NB4 (cell line): ENCODE data around the gene COL4A5.

Experiments used
- DNase-seq: peaks from one replicate; pipeline ENCODE4 v3.0.0; 2010; ENCODE audit warnings: low read depth
- H3K4me3 ChIP-seq: one replicate; pipeline ENCODE4 v1.5.1; 2011; ENCODE audit warnings: mild to moderate bottlenecking, low read depth, low read length, moderate library complexity
- MYC ChIP-seq: IDR thresholded peaks from 2 replicates; pipeline ENCODE4 v1.6.1; 2011; ENCODE audit warnings: low read depth, low read length
- POLR2A ChIP-seq: IDR thresholded peaks from 2 replicates; pipeline ENCODE4 v1.6.1; 2011; ENCODE audit warnings: mild to moderate bottlenecking; ENCODE audit not compliant: insufficient read length; ENCODE audit errors: extremely low read depth
- TF ChIP-seq, protein P1 (sequence below): IDR thresholded peaks from one replicate; pipeline ENCODE4 v1.5.1; 2012; ENCODE audit warnings: low read depth, low read length
- TF ChIP-seq, protein P2 (sequence below): IDR thresholded peaks from 2 replicates; pipeline ENCODE4 v1.6.1; 2011; ENCODE audit warnings: low read depth, low read length

COL4A5 gene

DNA sequence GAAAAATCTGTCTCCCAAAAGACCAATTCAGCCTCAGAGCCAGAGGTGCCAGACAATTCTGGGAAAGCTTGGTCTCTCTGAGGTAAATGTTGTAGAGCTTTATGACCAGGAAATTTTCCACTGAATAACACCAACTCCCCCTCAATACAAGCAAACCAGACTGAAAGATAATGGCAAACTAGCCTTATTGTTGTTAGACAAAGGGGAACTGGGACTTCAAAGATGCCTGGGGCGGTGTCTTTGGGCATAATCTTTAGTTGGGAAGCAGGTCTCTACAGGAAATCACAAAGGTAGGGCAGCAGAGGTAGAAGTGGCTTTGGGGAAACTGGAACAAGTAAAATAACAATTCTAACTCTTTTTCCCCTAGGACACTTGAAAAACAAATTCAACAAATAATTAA, 13.4 kb upstream of the COL4A5 start:
- H3K4me3 ChIP-seq = no peak overlapping the region
- no peak for DNase-seq
- no peak for TF ChIP-seq POLR2A
- TF ChIP-seq MYC = no peak
- TF ChIP-seq, protein P1, sequence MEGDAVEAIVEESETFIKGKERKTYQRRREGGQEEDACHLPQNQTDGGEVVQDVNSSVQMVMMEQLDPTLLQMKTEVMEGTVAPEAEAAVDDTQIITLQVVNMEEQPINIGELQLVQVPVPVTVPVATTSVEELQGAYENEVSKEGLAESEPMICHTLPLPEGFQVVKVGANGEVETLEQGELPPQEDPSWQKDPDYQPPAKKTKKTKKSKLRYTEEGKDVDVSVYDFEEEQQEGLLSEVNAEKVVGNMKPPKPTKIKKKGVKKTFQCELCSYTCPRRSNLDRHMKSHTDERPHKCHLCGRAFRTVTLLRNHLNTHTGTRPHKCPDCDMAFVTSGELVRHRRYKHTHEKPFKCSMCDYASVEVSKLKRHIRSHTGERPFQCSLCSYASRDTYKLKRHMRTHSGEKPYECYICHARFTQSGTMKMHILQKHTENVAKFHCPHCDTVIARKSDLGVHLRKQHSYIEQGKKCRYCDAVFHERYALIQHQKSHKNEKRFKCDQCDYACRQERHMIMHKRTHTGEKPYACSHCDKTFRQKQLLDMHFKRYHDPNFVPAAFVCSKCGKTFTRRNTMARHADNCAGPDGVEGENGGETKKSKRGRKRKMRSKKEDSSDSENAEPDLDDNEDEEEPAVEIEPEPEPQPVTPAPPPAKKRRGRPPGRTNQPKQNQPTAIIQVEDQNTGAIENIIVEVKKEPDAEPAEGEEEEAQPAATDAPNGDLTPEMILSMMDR = no peak
- TF ChIP-seq, protein P2, sequence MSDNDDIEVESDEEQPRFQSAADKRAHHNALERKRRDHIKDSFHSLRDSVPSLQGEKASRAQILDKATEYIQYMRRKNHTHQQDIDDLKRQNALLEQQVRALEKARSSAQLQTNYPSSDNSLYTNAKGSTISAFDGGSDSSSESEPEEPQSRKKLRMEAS = no peak

- TF ChIP-seq POLR2A (no peak), MYC (no peak)
- TF ChIP-seq, protein P2 = no peak
- TF ChIP-seq, protein P1 = no peak
- no peak overlapping the region for H3K4me3 ChIP-seq
- DNase-seq = no peak
Observed at GRCh38 chrX:108435261-108435660, 4.4 kb upstream of the COL4A5 start.

GRCh38 chrX:108437349-108438109, 2.1 kb upstream of the COL4A5 start:
- TF ChIP-seq, protein P2 = no peak
- TF ChIP-seq, protein P1 = no peak
- TF ChIP-seq POLR2A (no peak), MYC (no peak)
- no peak for DNase-seq
- no peak overlapping the region for H3K4me3 ChIP-seq

DNA sequence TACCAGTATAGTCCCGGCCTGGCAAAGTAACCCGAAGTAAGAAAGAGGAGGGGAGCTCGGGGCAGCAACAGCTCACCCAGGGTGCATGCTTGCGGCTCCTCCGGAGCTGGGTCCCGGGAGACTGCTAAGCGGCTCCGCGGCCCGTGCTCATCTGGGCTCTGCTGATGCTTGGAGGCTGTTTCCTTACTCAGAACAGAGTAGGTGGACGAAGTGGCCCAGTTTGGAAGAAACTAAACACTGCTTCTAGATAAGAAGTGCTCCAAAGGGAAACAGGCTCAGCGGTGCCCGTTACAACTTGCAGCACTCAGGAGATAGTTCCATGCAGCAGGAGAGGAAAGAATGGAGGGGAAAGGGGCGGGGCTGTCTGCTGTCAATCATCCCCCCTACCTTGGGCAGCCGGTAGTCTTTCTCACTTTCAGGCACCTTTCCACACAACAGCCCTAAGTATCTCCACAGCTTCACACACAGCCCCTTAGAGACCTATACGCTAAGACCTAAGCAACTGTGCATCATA, 1.5 kb upstream of the COL4A5 start, which contains the start of gene COL4A6:
COL4A6 (minus strand) TSS at position 313 of the 514 bp plus-strand sequence; CDS start at position 87, 226 bp downstream.
- TF ChIP-seq, protein P2 = no peak
- DNase-seq = peak; percentile 2
- H3K4me3 ChIP-seq = no peak within 1 kb of the TSS

- peak; percentile 12 for DNase-seq
- peak overlapping the region; percentile 40 for H3K4me3 ChIP-seq
- TF ChIP-seq MYC (no peak), POLR2A (no peak)
- TF ChIP-seq, protein P1 = no peak
- TF ChIP-seq, protein P2 = no peak
Observed at GRCh38 chrX:108439961-108440696, 491 bp downstream of the COL4A5 start.
